Loucy (cell line): ENCODE data around the gene EPHA6.

Source experiments
- H2AFZ ChIP-seq: fragments of 200-600 bp; sonication (generic); 2 replicates; pipeline ENCODE4 v1.6.0; 2016; ENCODE audit warnings: antibody characterized with exemption, mild to moderate bottlenecking, low read length, moderate library complexity
- H3F3A ChIP-seq: fragments of 200-600 bp; 2 replicates; pipeline ENCODE4 v1.6.0; 2016; ENCODE audit warnings: antibody characterized with exemption, low read depth, mild to moderate bottlenecking
- H3K27me3 ChIP-seq: fragments of 200-600 bp; sonication (generic); 2 replicates; pipeline ENCODE4 v1.6.1; 2014; ENCODE audit warnings: low read length, mild to moderate bottlenecking; ENCODE audit not compliant: insufficient read depth, poor library complexity, severe bottlenecking
- H3K36me3 ChIP-seq: fragments of 200-600 bp; sonication (generic); 2 replicates; pipeline ENCODE4 v1.6.1; 2016; ENCODE audit warnings: low read length; ENCODE audit not compliant: insufficient read depth
- H3K4me1 ChIP-seq: fragments of 200-600 bp; sonication (generic); 2 replicates; pipeline ENCODE4 v1.5.1; 2014; ENCODE audit warnings: low read length, mild to moderate bottlenecking; ENCODE audit not compliant: insufficient read depth, poor library complexity, severe bottlenecking
- H3K4me2 ChIP-seq: fragments of 200-600 bp; sonication (generic); 2 replicates; pipeline ENCODE4 v1.6.0; 2014; ENCODE audit warnings: antibody characterized with exemption, low read length, low read depth, mild to moderate bottlenecking; ENCODE audit not compliant: poor library complexity, severe bottlenecking
- H3K4me3 ChIP-seq: fragments of 200-600 bp; sonication (generic); 2 replicates; pipeline ENCODE4 v1.5.1; 2014; ENCODE audit warnings: low read length, mild to moderate bottlenecking, mixed read lengths; ENCODE audit not compliant: poor library complexity, severe bottlenecking
- H3K79me2 ChIP-seq: fragments of 200-600 bp; sonication (generic); 2 replicates; pipeline ENCODE4 v1.6.1; 2014; ENCODE audit warnings: low read length; ENCODE audit not compliant: insufficient read depth
- H3K9ac ChIP-seq: fragments of 200-600 bp; sonication (generic); 2 replicates; pipeline ENCODE4 v1.6.0; 2014; ENCODE audit warnings: mild to moderate bottlenecking, low read depth, low read length, moderate library complexity; ENCODE audit not compliant: poor library complexity, severe bottlenecking
- H3K9me2 ChIP-seq: fragments of 200-600 bp; sonication (generic); replicated peaks from 2 replicates; pipeline ENCODE4 v1.6.1; 2016; ENCODE audit warnings: low read depth, low read length, mixed read lengths
- H3K9me3 ChIP-seq: fragments of 200-600 bp; sonication (generic); 2 replicates; pipeline ENCODE4 v1.6.1; 2014; ENCODE audit warnings: mild to moderate bottlenecking, antibody characterized with exemption, low read length, low read depth; ENCODE audit not compliant: insufficient read depth
- H4K20me1 ChIP-seq: fragments of 200-600 bp; sonication (generic); 2 replicates; pipeline ENCODE4 v1.6.0; 2014; ENCODE audit warnings: antibody characterized with exemption, low read length, mild to moderate bottlenecking; ENCODE audit not compliant: insufficient read depth, poor library complexity, severe bottlenecking
- CTCF ChIP-seq: fragments of 200-600 bp; sonication (generic); conservative IDR thresholded peaks from 2 replicates; pipeline ENCODE4 v1.5.1; 2014; ENCODE audit warnings: mild to moderate bottlenecking, antibody characterized with exemption, low read length
- EZH2phosphoT487 ChIP-seq: fragments of 200-600 bp; IDR thresholded peaks from 2 replicates; pipeline ENCODE4 v1.6.1; 2018; ENCODE audit warnings: antibody characterized with exemption, mild to moderate bottlenecking, moderate library complexity, borderline replicate concordance

The EPHA6 gene

DNA sequence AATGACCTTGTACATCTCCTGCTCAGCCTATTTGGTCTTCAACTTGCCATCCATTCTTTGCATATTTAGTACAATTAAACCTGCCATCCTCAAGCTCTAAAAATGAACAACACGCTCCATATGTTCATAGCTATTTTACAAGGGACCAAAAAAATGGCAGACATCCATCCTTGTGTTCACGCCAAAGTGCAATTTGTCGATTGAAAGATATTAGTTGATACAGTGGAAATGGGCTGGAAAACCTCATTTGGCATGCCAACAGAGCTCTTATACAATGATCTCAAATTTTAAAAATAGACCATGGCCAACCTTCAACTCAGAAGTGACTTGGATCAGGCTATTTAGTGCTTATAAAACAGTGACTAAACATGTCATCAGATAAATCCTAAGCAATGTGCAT, 536.6 kb downstream of the EPHA6 start:
- no peaks in the 10 kb centered on the region for H4K20me1 ChIP-seq
- H3K36me3 ChIP-seq = no peaks in the 10 kb centered on the region
- no peak overlapping the region for H3K4me2 ChIP-seq
- H3K4me1 ChIP-seq = no peaks in the 10 kb centered on the region
- H3K9me3 ChIP-seq = no peaks in the 10 kb centered on the region
- H3K27me3 ChIP-seq = no peaks in the 10 kb centered on the region
- no peaks in the 10 kb centered on the region for H3K9me2 ChIP-seq
- no peak overlapping the region for H3K9ac ChIP-seq
- no peak overlapping the region for H3K4me3 ChIP-seq
- TF ChIP-seq EZH2phosphoT487 (no peak), CTCF (no peak)
- no peaks in the 10 kb centered on the region for H3K79me2 ChIP-seq
- H3F3A ChIP-seq = no peaks in the 10 kb centered on the region
- no peak overlapping the region for H2AFZ ChIP-seq

GRCh38 chr3:97353176-97353575, 538.8 kb downstream of the EPHA6 start:
- Histone ChIP-seq H3K36me3 (no peaks in the 10 kb centered on the region), H3K9me2 (no peaks in the 10 kb centered on the region), H3K4me3 (no peak overlapping the region), H3F3A (no peaks in the 10 kb centered on the region), H2AFZ (no peak overlapping the region), H4K20me1 (no peaks in the 10 kb centered on the region), H3K4me2 (no peak overlapping the region), H3K4me1 (no peaks in the 10 kb centered on the region), H3K27me3 (no peaks in the 10 kb centered on the region), H3K9ac (no peak overlapping the region), H3K79me2 (no peaks in the 10 kb centered on the region), H3K9me3 (no peaks in the 10 kb centered on the region)
- TF ChIP-seq EZH2phosphoT487 = no peak
- TF ChIP-seq CTCF = no peak

DNA sequence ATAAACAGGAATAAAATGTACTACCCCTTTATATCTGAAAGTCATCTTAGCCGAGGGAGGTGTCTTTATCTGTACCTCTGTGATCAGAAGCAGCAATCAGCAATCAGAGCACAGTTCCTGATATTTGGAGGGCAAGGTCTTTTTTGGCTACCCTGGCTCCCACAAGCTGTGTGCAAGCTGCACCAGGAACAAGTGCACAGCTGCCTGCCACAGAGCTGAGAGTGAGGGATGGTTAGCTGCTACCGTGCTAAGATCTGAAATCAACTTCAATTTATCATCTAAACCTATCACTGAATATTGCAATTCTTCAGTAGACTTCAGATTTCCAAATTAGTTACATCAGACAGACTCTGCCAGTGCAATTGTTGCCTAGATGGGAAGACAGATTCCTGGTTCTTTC, 545.6 kb downstream of the EPHA6 start:
- H3K27me3 ChIP-seq = no peaks in the 10 kb centered on the region
- H4K20me1 ChIP-seq = no peaks in the 10 kb centered on the region
- no peaks in the 10 kb centered on the region for H3K9me3 ChIP-seq
- no peaks in the 10 kb centered on the region for H3K9me2 ChIP-seq
- no peaks in the 10 kb centered on the region for H3K79me2 ChIP-seq
- H3K9ac ChIP-seq = no peak overlapping the region
- H3K4me2 ChIP-seq = no peak overlapping the region
- H3K4me3 ChIP-seq = no peak overlapping the region
- no peak overlapping the region for H2AFZ ChIP-seq
- no peaks in the 10 kb centered on the region for H3K36me3 ChIP-seq
- H3K4me1 ChIP-seq = no peaks in the 10 kb centered on the region
- TF ChIP-seq EZH2phosphoT487 = no peak
- no peak for TF ChIP-seq CTCF
- no peaks in the 10 kb centered on the region for H3F3A ChIP-seq
